Measurements from ENCODE around the gene OR13A1. TPM values are rescaled to one million over a fixed set of nuclear protein-coding genes. Genes with fewer than 3 reads are reported as not detected.

OR13A1 gene
- total RNA-seq: not detected in 2 replicates

GRCh38 chr10:45315508-45315907, at the start of gene OR13A1:
OR13A1 (minus strand) TSS chr10:45315608; CDS start chr10:45304422, 11,186 bp downstream.

Other genes starting within 250 kb of the OR13A1 start
- not detected in 2 replicates for gene ALOX5, start 58.6 kb upstream of the OR13A1 start, total RNA-seq

All from smooth muscle cell of trachea (primary cell).